Heart left ventricle (tissue), 16 donors: ENCODE measurements around the gene CCDC170. TPM values are rescaled to one million over a fixed set of nuclear protein-coding genes. Genes with fewer than 3 reads are reported as not detected.

Experiments
- ATAC-seq, 4 donors: fragments of 200-7000 bp; cut with Tn5 transposase; one replicate each; pipeline ENCODE4 v1.9.1; 2020 to 2022; ENCODE audit warnings: moderate library complexity in 4 of 4, mild to moderate bottlenecking in 3 of 4, moderate number of reproducible peaks in 1 of 4
- DNase-seq, 5 donors: peaks; one replicate each; pipeline ENCODE4 v3.0.0-alpha.2; 2020
- H3K27ac ChIP-seq, 12 donors: fragments of 200-600 bp; sonication (generic) in 4 of 12; one replicate each; pipeline versions ENCODE4 v1.5.0 to v1.8.0; 2016 to 2022; ENCODE audit warnings: mild to moderate bottlenecking in 2 of 12
- H3K27me3 ChIP-seq, 9 donors: fragments of 200-600 bp; sonication (generic) in 2 of 9; one replicate each; pipeline versions ENCODE4 v1.5.1 to v1.8.0; 2016 to 2022; ENCODE audit warnings: mild to moderate bottlenecking in 3 of 9
- H3K36me3 ChIP-seq, 9 donors: fragments of 200-600 bp; sonication (generic) in 2 of 9; one replicate each; pipeline versions ENCODE4 v1.5.0 to v1.8.0; 2018 to 2022; ENCODE audit warnings: mild to moderate bottlenecking in 2 of 9
- H3K4me1 ChIP-seq, 12 donors: fragments of 200-600 bp; sonication (generic) in 4 of 12; one replicate each; pipeline versions ENCODE4 v1.5.0 to v1.8.0; 2016 to 2022; ENCODE audit warnings: mild to moderate bottlenecking in 3 of 12
- H3K4me3 ChIP-seq, 12 donors: fragments of 200-600 bp; sonication (generic) in 4 of 12; one replicate each; pipeline versions ENCODE4 v1.5.0 to v1.8.0; 2017 to 2022; ENCODE audit warnings: mild to moderate bottlenecking in 9 of 12, moderate library complexity in 4 of 12
- H3K9me3 ChIP-seq, 12 donors: fragments of 200-600 bp; sonication (generic) in 4 of 12; one replicate each; pipeline versions ENCODE4 v1.5.0 to v1.8.0; 2016 to 2022; ENCODE audit warnings: mild to moderate bottlenecking in 1 of 12
- POLR2A ChIP-seq, 2 donors: fragments of 450-650 bp; IDR thresholded peaks; one replicate each; pipeline ENCODE4 v1.6.1; 2017; ENCODE audit warnings: antibody characterized with exemption in 2 of 2, mild to moderate bottlenecking in 2 of 2, moderate library complexity in 2 of 2
- WGBS, 4 donors: extraction: QIAGEN DNeasy Blood & Tissue Kit in 2 of 4; methylation state at CpG; one replicate each; pipeline versions ENCODE4 v1.1.5 to v1.1.7; 2013 to 2018; 5-methylcytosine and 5-hydroxymethylcytosine counted together
- intact Hi-C, 10 donors: fragments of 100-400 bp; cut with DNase I; formaldehyde crosslinking; loops; one replicate each; pipeline versions ENCODE4 v1.11.1 to v1.14.2; 2022
- polyA plus RNA-seq, 2 donors: library from polyadenylated mRNA; stranded (reverse); fragments of 200-250 nt; gene quantifications; one replicate each; pipeline ENCODE4 v1.2.3, GENCODE V29; 2013
- total RNA-seq, 9 donors: library from RNA; depleted of rRNA in 2 of 9; stranded (reverse); fragments of >200 nt in 2 of 9; fragmentation: NEBNext Ultra II Directional in 3 of 9; extraction: Animal tissue kit (Norgen Biotek cat#: 25700) in 3 of 9; gene quantifications; one replicate each; pipeline versions ENCODE4 v1.1.0 to v1.2.4, GENCODE V29; 2016 to 2023
- TF ChIP-seq, protein P1 (sequence below), 12 donors: fragments of 200-600 bp; sonication (generic) in 4 of 12; IDR thresholded peaks; one replicate each; pipeline versions ENCODE4 v1.5.0 to v1.8.0; 2018 to 2022; ENCODE audit warnings: antibody characterized with exemption in 12 of 12, mild to moderate bottlenecking in 5 of 12
- donor health status: ischemic (EF 13 %, LVEDD 7.1; RV severe dilation, severe dysfunction).
- donor health status: healthy with polysubstance abuse.
- donor health status: DM: no; HTN: yes; CAD: no.
- donor health status: DM: no; HTN: no; CAD: no.
- donor health status: ischemic (EF 25% LVEDD 6.9; RV normal size, moderate dysfunction).
- donor health status: ischemic (EF 25% LVEDD 5.7; RV mildly dilated, moderate dysfunction).
- donor health status: healthy.
- donor health status: DM: yes; HTN: yes; CAD: no.
- donor health status: ischemic (EF 35%, LVEDD 5.7; RV mildly dilated, moderate dysfunction).
- donor health status: nonischemic (EF 11% LVEDD 7.7; RV severe dilation, severe dysfunction).
- donor health status: DM: yes; HTN: yes; CAD: no.
- donor health status: PGD.
- donor health status: ischemic (EF 29% LVEDD 5.4; RV normal size, mild dysfunction).
- donor health status: nonischemic (EF 23%, LVEDD 6.1; RV moderate dilation, normal function).

Gene CCDC170
- total and polyA plus RNA-seq, 11 donors: 0.07 to 4.4 (median 0.31) TPM

DNA sequence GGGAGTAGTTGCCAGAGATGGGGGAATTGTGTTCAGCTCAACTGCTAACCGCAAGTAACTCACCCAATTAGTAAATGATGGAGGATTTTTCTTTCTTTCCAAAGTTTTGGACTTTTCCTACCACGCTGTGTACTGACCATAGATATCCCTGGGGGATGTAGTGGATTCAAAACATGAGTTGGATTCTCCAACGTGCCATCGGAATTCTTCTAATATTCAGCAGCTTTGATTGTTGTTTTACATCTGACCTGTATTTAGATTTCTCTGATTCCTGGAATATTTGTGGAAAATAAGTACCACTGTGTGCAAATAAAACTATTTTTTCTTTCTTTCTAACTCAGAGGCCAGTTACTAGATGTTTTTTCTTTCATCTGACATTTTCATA, 1.1 kb downstream of the CCDC170 start:
- peak overlapping the region in 4 of 12 donors; percentile 78 to 88 (median 82) for H3K27ac ChIP-seq
- H3K27me3 ChIP-seq: peaks cover 0 to 33% (median 8%) of the 10 kb centered on the region in 9 donors
- H3K36me3 ChIP-seq: no peaks in the 10 kb centered on the region
- no peaks in the 10 kb centered on the region for H3K9me3 ChIP-seq
- intact Hi-C loops: no loop called here
- H3K4me3 ChIP-seq: peak overlapping the region in 11 of 12 donors; percentile 46 to 82 (median 66)
- DNase-seq: no peak
- TF ChIP-seq, protein P1, sequence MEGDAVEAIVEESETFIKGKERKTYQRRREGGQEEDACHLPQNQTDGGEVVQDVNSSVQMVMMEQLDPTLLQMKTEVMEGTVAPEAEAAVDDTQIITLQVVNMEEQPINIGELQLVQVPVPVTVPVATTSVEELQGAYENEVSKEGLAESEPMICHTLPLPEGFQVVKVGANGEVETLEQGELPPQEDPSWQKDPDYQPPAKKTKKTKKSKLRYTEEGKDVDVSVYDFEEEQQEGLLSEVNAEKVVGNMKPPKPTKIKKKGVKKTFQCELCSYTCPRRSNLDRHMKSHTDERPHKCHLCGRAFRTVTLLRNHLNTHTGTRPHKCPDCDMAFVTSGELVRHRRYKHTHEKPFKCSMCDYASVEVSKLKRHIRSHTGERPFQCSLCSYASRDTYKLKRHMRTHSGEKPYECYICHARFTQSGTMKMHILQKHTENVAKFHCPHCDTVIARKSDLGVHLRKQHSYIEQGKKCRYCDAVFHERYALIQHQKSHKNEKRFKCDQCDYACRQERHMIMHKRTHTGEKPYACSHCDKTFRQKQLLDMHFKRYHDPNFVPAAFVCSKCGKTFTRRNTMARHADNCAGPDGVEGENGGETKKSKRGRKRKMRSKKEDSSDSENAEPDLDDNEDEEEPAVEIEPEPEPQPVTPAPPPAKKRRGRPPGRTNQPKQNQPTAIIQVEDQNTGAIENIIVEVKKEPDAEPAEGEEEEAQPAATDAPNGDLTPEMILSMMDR (IDR thresholded peaks at IDR 0.05): no peak
- no peak for TF ChIP-seq POLR2A (IDR thresholded peaks at IDR 0.05)
- ATAC-seq: no peak
- 24 to 37% (median 31%) methylated on average over 4 of the region's 4 CpGs for WGBS, 4 donors
- peaks cover 0 to 31% (median 0%) of the 10 kb centered on the region in 12 donors for H3K4me1 ChIP-seq

- peaks cover 0 to 36% (median 0%) of the 10 kb centered on the region in 12 donors for H3K4me1 ChIP-seq
- ATAC-seq (no peak), DNase-seq (no peak)
- no peaks in the 10 kb centered on the region for H3K9me3 ChIP-seq
- TF ChIP-seq, protein P1 (IDR thresholded peaks at IDR 0.05): no peak
- no peak for TF ChIP-seq POLR2A (IDR thresholded peaks at IDR 0.05)
- peaks cover 0 to 33% (median 8%) of the 10 kb centered on the region in 9 donors for H3K27me3 ChIP-seq
- no peaks in the 10 kb centered on the region for H3K36me3 ChIP-seq
- 84 to 88% (median 87%) methylated on average over 9 of the region's 9 CpGs for WGBS, 4 donors
- H3K27ac ChIP-seq: peak overlapping the region in 1 of 12 donors; percentile 88
- peak overlapping the region in 3 of 12 donors; percentile 68 to 82 (median 70) for H3K4me3 ChIP-seq
- intact Hi-C loops: no loop called here
Observed at GRCh38 chr6:151495380-151495779, 1.6 kb downstream of the CCDC170 start.

DNA sequence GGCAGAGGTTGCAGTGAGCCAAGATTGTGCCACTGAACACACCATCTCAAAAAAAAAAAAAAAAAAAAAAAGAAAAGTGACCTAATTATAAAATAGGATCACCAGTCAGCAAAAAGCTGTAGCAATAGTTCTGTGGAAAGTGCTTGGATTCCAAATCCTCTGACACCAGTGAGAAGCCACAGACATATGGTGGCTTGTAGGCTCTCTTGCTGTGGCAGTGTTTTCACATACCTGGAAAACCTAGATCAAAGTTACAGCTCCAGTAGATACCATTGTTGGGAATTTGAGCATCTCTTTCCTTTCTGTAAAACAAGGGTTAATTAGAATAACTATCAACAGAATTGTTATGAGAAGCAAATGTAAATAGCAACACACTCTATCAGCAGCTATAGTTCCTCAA, 4.1 kb downstream of the CCDC170 start:
- DNase-seq: no peak

DNA sequence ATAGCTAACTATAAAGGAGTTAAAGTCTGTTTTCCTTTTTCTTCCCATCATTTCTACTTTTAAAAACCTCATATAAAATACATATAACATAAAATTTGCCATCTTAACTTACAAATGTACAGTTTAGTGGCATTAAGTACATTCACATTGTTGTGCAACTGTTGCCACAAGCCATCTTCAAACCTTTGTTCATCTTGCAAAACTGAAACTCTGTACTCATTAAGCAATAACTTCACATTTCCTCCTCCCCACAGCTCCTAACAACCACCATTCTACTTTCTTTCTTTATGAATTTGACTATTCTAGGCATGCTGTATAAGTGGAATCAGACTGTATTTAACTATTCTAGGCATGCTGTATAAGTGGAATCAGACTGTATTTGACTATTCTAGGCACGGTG, 4.5 kb downstream of the CCDC170 start:
- Histone ChIP-seq H3K36me3 (no peaks in the 10 kb centered on the region), H3K9me3 (no peaks in the 10 kb centered on the region), H3K4me3 (no peak overlapping the region), H3K4me1 (peaks cover 0 to 61% (median 0%) of the 10 kb centered on the region in 12 donors), H3K27ac (peak overlapping the region in 1 of 12 donors; percentile 82), H3K27me3 (peaks cover 0 to 26% (median 6%) of the 10 kb centered on the region in 9 donors)
- TF ChIP-seq, protein P1 (IDR thresholded peaks at IDR 0.05): no peak
- TF ChIP-seq POLR2A (IDR thresholded peaks at IDR 0.05): no peak
- DNase-seq (no peak), ATAC-seq (no peak)
- 91 to 95% (median 92%) methylated on average over 1 of the region's 1 CpG for WGBS, 4 donors
- intact Hi-C loops: no loop called here

More for the DNA sequence above, 4.1 kb downstream of the CCDC170 start:
- TF ChIP-seq, protein P1 (IDR thresholded peaks at IDR 0.05): no peak
- no peak for TF ChIP-seq POLR2A (IDR thresholded peaks at IDR 0.05)
- intact Hi-C loops: no loop called here
- Histone ChIP-seq H3K9me3 (no peaks in the 10 kb centered on the region), H3K4me1 (peaks cover 0 to 58% (median 0%) of the 10 kb centered on the region in 12 donors), H3K4me3 (no peak overlapping the region), H3K36me3 (no peaks in the 10 kb centered on the region), H3K27me3 (peaks cover 0 to 26% (median 8%) of the 10 kb centered on the region in 9 donors), H3K27ac (peak overlapping the region in 1 of 12 donors; percentile 82)
- no peak for ATAC-seq
